Tibial nerve (tissue), 4 donors: ENCODE results near the gene FKBP10.

ENCODE experiments used
- EP300 ChIP-seq, 2 donors: sonication (generic); formaldehyde crosslinking; IDR thresholded peaks; one replicate each; pipeline ENCODE4 v1.6.1; 2017; ENCODE audit warnings: antibody characterized with exemption in 2 of 2, mild to moderate bottlenecking in 1 of 2
- POLR2A ChIP-seq, 2 donors: fragments of 450-650 bp; IDR thresholded peaks; one replicate each; pipeline ENCODE4 v1.6.1; 2017; ENCODE audit warnings: antibody characterized with exemption in 2 of 2, mild to moderate bottlenecking in 2 of 2, moderate library complexity in 2 of 2
- TF ChIP-seq, protein P1 (sequence below), 5 experiments: fragments of 200-600 bp in 3 of 5; fragments of 450-650 bp in 2 of 5; sonication (generic) in 3 of 5; IDR thresholded peaks; one replicate each; pipeline ENCODE4 v1.5.1; 2016 to 2019; ENCODE audit warnings: antibody characterized with exemption in 5 of 5, mild to moderate bottlenecking in 3 of 5, moderate library complexity in 2 of 5

DNA sequence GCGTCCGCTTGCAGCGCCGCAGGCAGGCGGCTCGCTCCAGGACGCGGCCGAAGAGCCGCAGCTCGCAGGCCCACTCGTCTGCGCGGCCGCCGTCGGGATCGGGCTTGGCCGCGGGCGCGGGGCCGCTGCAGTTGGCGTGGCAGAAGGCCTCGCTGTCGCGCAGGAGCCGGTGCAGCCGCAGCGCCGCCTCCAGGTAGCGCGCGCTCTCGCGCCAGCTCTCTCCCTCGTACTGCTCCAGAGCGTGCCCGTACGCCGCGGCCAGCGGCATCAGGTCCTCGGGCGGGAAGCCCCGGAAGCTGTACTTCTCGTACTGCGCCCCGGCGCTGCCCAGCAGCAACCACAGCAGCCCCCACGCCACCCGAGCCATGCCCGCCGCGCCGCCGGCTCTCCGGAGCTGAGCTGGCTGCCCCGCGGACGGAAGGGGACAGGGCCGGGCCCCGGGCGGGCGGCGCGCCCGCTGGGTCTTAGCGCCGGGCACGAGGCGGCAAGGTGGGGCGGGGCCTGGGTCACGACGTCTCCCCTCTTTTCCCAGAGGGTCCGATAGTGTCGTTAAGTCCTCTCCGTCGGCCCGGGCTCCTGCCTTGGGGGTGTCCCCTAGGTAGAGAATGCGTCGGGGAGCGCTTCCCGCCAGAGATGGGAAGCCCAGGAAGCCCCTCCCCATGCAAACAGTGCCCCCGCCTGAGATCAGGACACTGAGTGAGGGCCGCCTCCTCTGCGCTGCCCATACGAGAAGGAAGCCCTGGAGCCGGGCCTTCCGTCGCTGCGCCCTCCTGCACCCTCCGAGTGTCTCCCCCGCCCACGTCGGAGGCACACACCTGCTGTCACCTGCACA lies 1.0 kb upstream of the FKBP10 start, which contains the start of gene P3H4:
- TF ChIP-seq, protein P1, sequence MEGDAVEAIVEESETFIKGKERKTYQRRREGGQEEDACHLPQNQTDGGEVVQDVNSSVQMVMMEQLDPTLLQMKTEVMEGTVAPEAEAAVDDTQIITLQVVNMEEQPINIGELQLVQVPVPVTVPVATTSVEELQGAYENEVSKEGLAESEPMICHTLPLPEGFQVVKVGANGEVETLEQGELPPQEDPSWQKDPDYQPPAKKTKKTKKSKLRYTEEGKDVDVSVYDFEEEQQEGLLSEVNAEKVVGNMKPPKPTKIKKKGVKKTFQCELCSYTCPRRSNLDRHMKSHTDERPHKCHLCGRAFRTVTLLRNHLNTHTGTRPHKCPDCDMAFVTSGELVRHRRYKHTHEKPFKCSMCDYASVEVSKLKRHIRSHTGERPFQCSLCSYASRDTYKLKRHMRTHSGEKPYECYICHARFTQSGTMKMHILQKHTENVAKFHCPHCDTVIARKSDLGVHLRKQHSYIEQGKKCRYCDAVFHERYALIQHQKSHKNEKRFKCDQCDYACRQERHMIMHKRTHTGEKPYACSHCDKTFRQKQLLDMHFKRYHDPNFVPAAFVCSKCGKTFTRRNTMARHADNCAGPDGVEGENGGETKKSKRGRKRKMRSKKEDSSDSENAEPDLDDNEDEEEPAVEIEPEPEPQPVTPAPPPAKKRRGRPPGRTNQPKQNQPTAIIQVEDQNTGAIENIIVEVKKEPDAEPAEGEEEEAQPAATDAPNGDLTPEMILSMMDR (IDR thresholded peaks at IDR 0.05) = peak; percentile 71 to 94 (median 85)
- TF ChIP-seq EP300 (IDR thresholded peaks at IDR 0.05) = peak in 1 of 2 donors; percentile 29
- no peak for TF ChIP-seq POLR2A (IDR thresholded peaks at IDR 0.05)
